Stimulated activated CD8-positive, alpha-beta memory T cell treated with anti-CD3 and anti-CD28 coated beads, Interleukin-4, amount 100 ng/mL, for 48 hours (primary cell): Measurements from ENCODE around the gene HACD4.

ENCODE experiments used
- DNase-seq: peaks from one replicate; pipeline ENCODE4 v3.0.0-alpha.2; 2020

HACD4 gene

GRCh38 chr9:21031091-21031807 is at the start of gene HACD4:
TSS of gene HACD4 (minus strand) at chr9:21031640. CDS start at chr9:21031590, 50 bp downstream.
- peak; percentile 67 for DNase-seq

GRCh38 chr9:21080793-21081192 is 49.4 kb upstream of the HACD4 start:
- no peak for DNase-seq

- DNase-seq: no peak
Measured at GRCh38 chr9:21078702-21079101, 47.3 kb upstream of the HACD4 start.

GRCh38 chr9:21077781-21078180 is 46.3 kb upstream of the HACD4 start, which contains the start of gene IFNB1:
TSS of gene IFNB1 (minus strand) at chr9:21077942. CDS start at chr9:21077869, 73 bp downstream.
- DNase-seq: no peak

- DNase-seq: no peak
Measured at GRCh38 chr9:21075484-21075883, 44.0 kb upstream of the HACD4 start.

GRCh38 chr9:21070906-21071305 is 39.5 kb upstream of the HACD4 start:
- DNase-seq: no peak

GRCh38 chr9:21070171-21070571 is 38.7 kb upstream of the HACD4 start:
- DNase-seq: no peak

GRCh38 chr9:21060919-21061561 is 29.6 kb upstream of the HACD4 start:
- no peak for DNase-seq

GRCh38 chr9:21056931-21057330 is 25.5 kb upstream of the HACD4 start:
- no peak for DNase-seq

- no peak for DNase-seq
Measured at GRCh38 chr9:21053851-21054250, 22.4 kb upstream of the HACD4 start.

- DNase-seq: no peak
Measured at GRCh38 chr9:21047281-21047691, 15.8 kb upstream of the HACD4 start.

- no peak for DNase-seq
Measured at GRCh38 chr9:21043841-21044240, 12.4 kb upstream of the HACD4 start.

- no peak for DNase-seq
Measured at GRCh38 chr9:21042466-21042865, 11.0 kb upstream of the HACD4 start.

- DNase-seq: no peak
Measured at GRCh38 chr9:21039302-21039701, 7.9 kb upstream of the HACD4 start.

GRCh38 chr9:21037278-21037677 is 5.8 kb upstream of the HACD4 start:
- no peak for DNase-seq

- DNase-seq: no peak
Measured at GRCh38 chr9:21031808-21032183, 356 bp upstream of the HACD4 start.

GRCh38 chr9:21030389-21031035 is 928 bp downstream of the HACD4 start:
- DNase-seq: peak; percentile 38

- DNase-seq: no peak
Measured at GRCh38 chr9:21029661-21030060, 1.8 kb downstream of the HACD4 start.

GRCh38 chr9:21028466-21028865 is 3.0 kb downstream of the HACD4 start:
- no peak for DNase-seq

- DNase-seq: no peak
Measured at GRCh38 chr9:21027295-21027694, 4.1 kb downstream of the HACD4 start.

- no peak for DNase-seq
Measured at GRCh38 chr9:21023861-21024260, 7.6 kb downstream of the HACD4 start.

GRCh38 chr9:21018177-21018576 is 13.3 kb downstream of the HACD4 start:
- no peak for DNase-seq

- DNase-seq: no peak
Measured at GRCh38 chr9:21016701-21017491, 14.5 kb downstream of the HACD4 start.
